Epidermal melanocyte (primary cell): ENCODE measurements around the gene HBQ1.
"Not testable (repeated sequence)": the region's sequence is repeated elsewhere in the genome, so short reads cannot be mapped to it uniquely, and the experiment has no call there.

Source experiments
- DNase-seq: peaks from one replicate; pipeline ENCODE4 v3.0.0; 2011; ENCODE audit warnings: low spot score; ENCODE audit not compliant: insufficient read length

The HBQ1 gene

GRCh38 chr16:180101-180675 is at the start of gene HBQ1:
TSS of gene HBQ1 (plus strand) at chr16:180459. CDS start at chr16:180487, 28 bp downstream.
- peak; percentile 74 for DNase-seq

- no peak for DNase-seq
Observed at GRCh38 chr16:130533-131173, 49.6 kb upstream of the HBQ1 start.

- no peak for DNase-seq
Observed at GRCh38 chr16:132120-132519, 48.1 kb upstream of the HBQ1 start.

GRCh38 chr16:133716-134115 is 46.5 kb upstream of the HBQ1 start:
- no peak for DNase-seq

GRCh38 chr16:138049-138417 is 42.2 kb upstream of the HBQ1 start:
- DNase-seq = no peak

- DNase-seq = no peak
Observed at GRCh38 chr16:140175-140857, 39.9 kb upstream of the HBQ1 start.

GRCh38 chr16:142405-142967 is 37.8 kb upstream of the HBQ1 start:
- no peak for DNase-seq

GRCh38 chr16:143047-143446 is 37.2 kb upstream of the HBQ1 start:
- DNase-seq = no peak

GRCh38 chr16:143456-143855 is 36.8 kb upstream of the HBQ1 start:
- no peak for DNase-seq

GRCh38 chr16:144797-145252 is 35.4 kb upstream of the HBQ1 start:
- no peak for DNase-seq

- no peak for DNase-seq
Observed at GRCh38 chr16:146646-147045, 33.6 kb upstream of the HBQ1 start.

GRCh38 chr16:149024-149660 is 31.1 kb upstream of the HBQ1 start:
- DNase-seq = no peak

GRCh38 chr16:152141-153128 is 27.8 kb upstream of the HBQ1 start, which contains the start of gene HBZ:
TSS of gene HBZ (plus strand) at chr16:152644. CDS start at chr16:152910, 266 bp downstream.
- no peak for DNase-seq

- not testable (repeated sequence) for DNase-seq
Observed at GRCh38 chr16:153129-153521, 27.1 kb upstream of the HBQ1 start.

- DNase-seq = not testable (repeated sequence)
Observed at GRCh38 chr16:153550-154216, 26.6 kb upstream of the HBQ1 start.

- no peak for DNase-seq
Observed at GRCh38 chr16:154217-155030, 25.8 kb upstream of the HBQ1 start.

- no peak for DNase-seq
Observed at GRCh38 chr16:155031-155398, 25.2 kb upstream of the HBQ1 start.

- no peak for DNase-seq
Observed at GRCh38 chr16:159136-159849, 21.0 kb upstream of the HBQ1 start.

- DNase-seq = not testable (repeated sequence)
Observed at GRCh38 chr16:160242-160641, 20.0 kb upstream of the HBQ1 start.
